GM23248 (cell line): Measurements from ENCODE around the gene DIO2.

Experiments used
- EZH2 ChIP-seq: fragments of 200-600 bp; sonication (generic); IDR thresholded peaks from 2 replicates; pipeline ENCODE4 v1.6.1; 2018; ENCODE audit warnings: antibody characterized with exemption, mild to moderate bottlenecking; ENCODE audit not compliant: insufficient read depth, poor library complexity, severe bottlenecking
- EZH2phosphoT487 ChIP-seq: fragments of 200-600 bp; sonication (generic); IDR thresholded peaks from 2 replicates; pipeline ENCODE4 v1.6.1; 2018; ENCODE audit warnings: antibody characterized with exemption, moderate library complexity, mild to moderate bottlenecking, low read depth; ENCODE audit not compliant: insufficient read depth

DNA sequence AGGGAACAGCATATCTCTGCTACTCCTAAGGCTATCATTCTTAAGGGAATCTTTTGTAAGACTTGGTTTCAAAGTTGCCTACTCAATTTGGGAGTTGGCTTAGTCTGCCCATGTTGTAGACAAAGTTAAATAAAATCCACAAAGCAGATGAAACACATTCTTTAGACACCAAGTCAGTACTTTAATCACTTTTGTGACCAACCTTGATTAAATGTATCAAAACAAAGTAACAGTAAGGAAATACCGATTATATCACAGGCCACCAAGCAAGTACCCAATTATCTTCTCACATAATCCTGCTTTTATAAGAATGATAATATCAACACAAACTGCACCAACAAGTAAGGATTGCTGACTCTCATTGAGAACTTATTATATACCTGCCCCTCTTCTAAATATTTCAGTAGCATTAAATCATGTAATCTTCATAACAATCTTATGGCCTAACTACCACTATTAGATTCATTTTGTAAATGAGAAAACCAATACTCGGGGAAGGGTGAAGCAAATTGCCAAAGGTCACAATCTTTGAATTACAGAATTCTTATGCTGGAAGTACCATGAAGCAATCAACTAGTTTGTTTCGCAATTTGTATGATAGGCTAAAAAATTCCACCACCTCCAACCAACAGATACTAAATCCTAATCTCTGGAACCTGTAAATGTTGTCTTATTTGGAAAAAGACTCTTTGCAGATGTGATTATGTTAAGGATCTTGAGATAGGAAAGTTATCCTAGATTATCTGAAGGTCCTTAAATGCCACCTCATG lies 12.6 kb upstream of the DIO2 start:
- no peak for TF ChIP-seq EZH2
- TF ChIP-seq EZH2phosphoT487, result no peak
